DMS53 (cell line): ENCODE results near the gene PAQR3.

Experiments
- DNase-seq: peaks from one replicate; lab custom pipeline; 2025; lab: John Stamatoyannopoulos, UW

PAQR3 gene

GRCh38 chr4:78938868-78939666, at the start of gene PAQR3:
TSS of gene PAQR3 (minus strand) at chr4:78939438. CDS start at chr4:78939224, 214 bp downstream.
- peak; percentile 89 for DNase-seq

- no peak for DNase-seq
Observed at GRCh38 chr4:78987683-78988082, 48.4 kb upstream of the PAQR3 start.

- DNase-seq = no peak
Observed at GRCh38 chr4:78984593-78984992, 45.4 kb upstream of the PAQR3 start.

GRCh38 chr4:78975865-78976264, 36.6 kb upstream of the PAQR3 start:
- DNase-seq = peak; percentile 29

GRCh38 chr4:78971776-78972175, 32.5 kb upstream of the PAQR3 start:
- DNase-seq = no peak

GRCh38 chr4:78971326-78971725, 32.1 kb upstream of the PAQR3 start:
- no peak for DNase-seq

- no peak for DNase-seq
Observed at GRCh38 chr4:78962597-78963115, 23.4 kb upstream of the PAQR3 start.

- DNase-seq = no peak
Observed at GRCh38 chr4:78960926-78961325, 21.7 kb upstream of the PAQR3 start.

GRCh38 chr4:78956975-78957374, 17.7 kb upstream of the PAQR3 start:
- DNase-seq = no peak

GRCh38 chr4:78953769-78954666, 14.8 kb upstream of the PAQR3 start:
- DNase-seq = peak; percentile 67

- no peak for DNase-seq
Observed at GRCh38 chr4:78953231-78953630, 14.0 kb upstream of the PAQR3 start.

GRCh38 chr4:78951862-78952472, 12.7 kb upstream of the PAQR3 start:
- DNase-seq = peak; percentile 64

- DNase-seq = no peak
Observed at GRCh38 chr4:78949735-78950134, 10.5 kb upstream of the PAQR3 start.

GRCh38 chr4:78945651-78946179, 6.5 kb upstream of the PAQR3 start:
- no peak for DNase-seq

GRCh38 chr4:78944381-78944780, 5.1 kb upstream of the PAQR3 start:
- DNase-seq = no peak

GRCh38 chr4:78940752-78941151, 1.5 kb upstream of the PAQR3 start:
- no peak for DNase-seq

- no peak for DNase-seq
Observed at GRCh38 chr4:78939667-78940008, 400 bp upstream of the PAQR3 start.

GRCh38 chr4:78938474-78938867, 767 bp downstream of the PAQR3 start:
- peak; percentile 34 for DNase-seq

- DNase-seq = peak; percentile 41
Observed at GRCh38 chr4:78937837-78938236, 1.4 kb downstream of the PAQR3 start.

- no peak for DNase-seq
Observed at GRCh38 chr4:78936989-78937388, 2.2 kb downstream of the PAQR3 start.

- no peak for DNase-seq
Observed at GRCh38 chr4:78930016-78930629, 9.1 kb downstream of the PAQR3 start.

- no peak for DNase-seq
Observed at GRCh38 chr4:78928835-78929234, 10.4 kb downstream of the PAQR3 start.
